Measurements from ENCODE around the gene MGMT.

The MGMT gene

DNA sequence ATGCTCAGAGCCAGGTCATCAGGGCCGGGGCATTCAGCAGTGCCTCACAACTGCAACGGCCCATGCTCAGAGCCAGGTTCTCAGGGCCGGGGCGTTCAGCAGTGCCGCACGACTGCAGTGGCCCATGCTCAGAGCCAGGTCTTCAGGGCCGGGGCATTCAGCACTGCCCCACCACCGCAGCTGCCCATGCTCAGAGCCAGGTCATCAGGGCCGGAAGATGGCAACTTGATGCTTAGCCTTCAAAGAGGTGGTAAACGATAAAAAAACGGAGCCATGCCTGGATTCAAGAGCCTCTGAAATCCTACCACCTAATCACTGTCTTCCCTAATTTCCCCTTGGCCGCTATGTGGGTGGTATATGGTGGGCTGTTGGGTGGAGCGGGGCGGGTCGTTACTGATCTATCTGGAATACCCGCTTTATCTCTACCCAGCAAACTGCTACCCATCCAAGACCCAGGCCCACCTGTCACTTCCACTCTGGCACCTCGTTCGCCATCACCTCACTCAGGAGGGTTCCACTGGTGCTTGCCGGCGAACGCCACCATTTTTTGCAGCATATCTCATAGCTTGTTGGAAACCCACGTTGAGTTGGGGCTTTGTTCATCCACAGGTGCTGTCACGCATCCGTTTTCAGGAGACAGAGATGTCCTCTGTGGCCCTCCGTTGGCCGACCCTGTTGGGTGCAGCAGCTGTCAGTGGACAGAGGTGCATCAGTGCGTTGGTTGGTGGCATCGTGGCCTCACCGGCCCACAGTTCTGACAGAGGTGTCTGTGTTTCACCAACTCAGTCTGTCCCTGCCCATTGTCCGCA is 275.9 kb downstream of the MGMT start:
- no peak for DNase-seq

DNA sequence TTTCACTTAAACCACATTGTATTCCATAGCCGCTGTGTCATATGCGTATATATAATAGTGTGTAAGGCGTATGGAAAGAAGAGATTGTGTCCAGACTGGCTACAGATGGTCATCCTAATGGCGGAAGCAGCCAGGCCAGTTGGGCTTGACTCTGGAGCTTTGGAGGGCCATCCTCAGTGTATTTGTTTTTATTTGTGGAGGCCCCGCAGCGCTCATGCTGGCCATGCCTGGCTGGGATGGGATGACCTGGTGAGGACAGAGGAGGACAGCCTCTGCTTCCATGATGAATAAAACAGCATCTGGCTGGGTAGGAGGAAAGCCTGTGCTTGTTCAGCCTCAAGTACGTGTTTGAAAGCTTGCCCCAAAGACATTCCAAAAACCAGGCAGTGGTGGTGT is 276.7 kb downstream of the MGMT start:
- DNase-seq, result no peak

GRCh38 chr10:129744134-129745111 is 277.4 kb downstream of the MGMT start:
- peak; percentile 5 for DNase-seq

DNA sequence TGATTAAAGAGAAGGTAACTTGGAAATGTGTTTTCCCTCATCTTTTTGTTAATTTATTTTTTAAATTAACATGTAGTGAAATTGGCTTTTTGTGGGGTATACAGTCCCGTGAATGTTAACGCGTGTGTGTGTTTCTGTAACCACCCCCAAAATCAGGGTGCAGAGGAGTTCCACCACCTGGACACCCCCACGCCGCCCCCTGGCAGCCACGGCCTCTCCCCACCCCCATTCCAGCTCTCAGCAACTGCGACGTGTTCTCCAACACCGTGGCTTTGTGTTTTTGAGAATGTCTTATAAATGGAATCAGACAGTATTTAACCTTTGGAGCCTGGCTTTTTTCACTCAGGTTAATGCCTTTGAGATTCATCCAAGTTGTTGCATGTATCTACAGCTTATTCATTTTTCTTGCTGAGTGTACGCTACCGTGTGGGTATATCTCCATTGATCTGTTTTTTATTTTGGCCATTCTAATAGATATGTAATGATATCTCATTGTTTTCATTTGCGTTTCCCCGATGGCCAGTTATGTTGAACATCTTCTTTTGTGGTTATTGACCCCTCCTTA is 278.2 kb downstream of the MGMT start:
- DNase-seq, result no peak

GRCh38 chr10:129754211-129755050 is 287.4 kb downstream of the MGMT start:
- peak; percentile 2 for DNase-seq

DNA sequence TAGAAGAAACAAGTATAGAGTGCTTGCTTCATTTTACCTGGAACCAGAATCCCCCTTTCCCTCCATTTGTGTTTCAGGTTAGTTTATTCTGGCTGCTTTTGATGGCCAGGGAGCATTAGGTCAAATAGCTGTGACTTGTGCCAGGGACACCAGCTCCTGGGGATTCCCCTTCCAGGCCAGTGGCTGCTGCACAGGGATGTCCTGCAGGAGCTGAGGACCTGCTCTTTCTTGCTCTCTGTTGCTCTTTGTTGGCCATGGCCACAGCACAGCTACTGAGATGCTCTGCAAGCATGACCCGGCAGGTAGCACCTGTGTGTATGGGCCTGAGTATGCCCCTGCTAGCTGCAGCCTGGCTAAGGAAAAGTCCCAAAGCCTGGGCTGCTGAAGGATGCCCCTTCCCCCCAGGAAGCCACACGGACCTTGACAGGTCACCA is 288.1 kb downstream of the MGMT start:
- DNase-seq, result no peak

DNA sequence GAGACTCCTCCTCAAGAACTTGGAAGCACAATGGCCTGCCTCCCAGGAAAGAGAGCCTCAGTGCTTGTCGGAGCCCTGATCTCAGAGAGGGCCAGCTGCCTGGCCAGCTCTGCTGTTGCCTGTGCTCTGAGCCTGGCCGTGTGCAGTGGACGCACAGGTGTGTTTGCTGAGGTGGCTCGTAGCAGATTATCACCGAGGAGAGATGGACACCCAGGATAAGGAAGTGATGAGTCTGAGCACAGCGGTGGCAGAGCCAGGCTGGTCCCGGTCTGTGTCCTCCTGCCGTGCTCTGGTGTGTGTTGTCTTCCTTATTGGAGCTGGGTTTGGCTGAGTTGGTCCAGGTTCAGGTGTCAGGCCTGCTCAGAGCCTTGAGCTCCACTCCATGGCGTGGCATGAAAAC is 288.6 kb downstream of the MGMT start:
- DNase-seq, result peak; percentile 22

GRCh38 chr10:129756912-129757901 is 290.2 kb downstream of the MGMT start:
- peak; percentile 61 for DNase-seq

- peak; percentile 23 for DNase-seq
Observed at GRCh38 chr10:129758207-129759021, 291.4 kb downstream of the MGMT start.

- peak; percentile 10 for DNase-seq
Observed at GRCh38 chr10:129759214-129760002, 292.4 kb downstream of the MGMT start.

DNA sequence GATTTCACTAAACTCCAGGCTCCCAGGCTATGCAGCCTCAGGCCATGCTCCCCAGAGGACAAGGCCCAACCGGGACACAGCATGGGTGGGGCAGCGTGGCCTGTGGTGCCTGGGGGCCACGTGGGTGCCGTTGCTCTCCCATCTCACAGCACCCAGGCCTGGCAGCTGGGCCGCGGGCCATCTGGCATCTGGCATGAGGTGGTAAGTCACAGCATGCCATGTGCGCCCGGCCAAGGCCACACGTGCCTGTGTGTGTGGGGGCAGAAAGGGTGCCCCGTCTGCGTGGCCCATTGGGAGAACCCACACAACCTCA is 292.9 kb downstream of the MGMT start:
- DNase-seq, result peak; percentile 17

DNA sequence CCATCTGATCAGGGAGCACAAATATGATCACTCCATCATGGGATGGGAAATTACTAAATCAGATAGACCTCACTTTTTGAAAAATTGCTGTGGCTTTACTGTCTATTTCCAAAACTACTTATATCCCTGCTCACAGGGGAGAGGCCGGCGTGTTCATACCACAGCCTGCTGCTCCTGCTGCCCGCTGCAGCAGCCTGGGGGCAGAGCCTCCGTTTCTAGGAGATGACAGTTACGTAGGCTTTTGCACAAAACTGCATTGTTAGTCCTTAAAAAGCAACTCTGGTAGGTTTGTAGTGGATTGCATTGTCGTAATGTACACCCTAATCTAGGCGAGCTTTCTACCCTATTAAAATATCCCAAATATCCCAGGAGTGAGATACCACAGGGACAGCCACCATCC is 293.4 kb downstream of the MGMT start:
- DNase-seq, result no peak

- DNase-seq, result peak; percentile 21
Observed at GRCh38 chr10:129761197-129761972, 294.3 kb downstream of the MGMT start.

GRCh38 chr10:129761981-129762956 is 295.2 kb downstream of the MGMT start:
- DNase-seq, result peak; percentile 25

DNA sequence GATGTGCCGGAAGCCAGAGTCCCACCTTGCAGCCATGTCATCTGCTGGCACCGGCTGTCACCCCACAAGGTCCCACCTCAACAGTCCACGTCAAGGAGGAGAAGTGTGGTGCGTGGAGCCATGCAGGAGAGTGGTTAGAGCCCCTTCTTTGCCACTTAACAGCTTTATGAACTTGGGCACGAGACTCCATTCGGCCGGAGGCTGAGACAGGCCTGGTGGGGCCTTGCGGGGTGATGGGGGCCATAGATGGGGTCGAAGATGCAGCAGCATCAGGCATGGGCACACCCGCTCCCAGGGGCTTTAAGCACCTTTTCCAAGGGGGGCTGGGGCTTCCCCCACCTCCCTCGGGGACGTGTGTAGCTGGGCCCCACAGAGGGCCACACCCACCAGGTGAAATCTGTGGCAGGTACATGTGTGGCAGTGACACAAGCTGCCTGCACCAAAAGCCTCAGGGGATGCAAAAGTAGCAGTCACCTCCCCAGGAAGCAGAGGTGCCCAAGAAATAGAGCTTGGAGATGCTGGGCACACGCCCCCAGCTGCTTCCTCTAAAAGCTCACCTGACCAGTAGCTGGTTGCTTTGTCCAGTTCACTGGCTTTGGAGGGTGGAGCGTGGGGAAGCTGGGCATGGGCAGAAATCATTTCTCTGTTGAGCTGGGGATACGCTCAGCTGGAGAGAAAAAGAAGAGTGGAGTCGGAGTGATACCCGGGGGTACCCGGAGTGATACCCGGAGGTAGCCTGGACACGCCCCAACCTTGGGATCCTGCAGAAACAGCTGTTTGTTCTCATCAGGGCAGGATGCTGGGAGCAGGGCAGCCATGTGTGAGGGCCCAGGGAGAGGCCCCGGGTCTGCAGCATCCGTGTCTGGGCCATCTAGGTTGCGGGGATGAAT is 297.2 kb downstream of the MGMT start:
- DNase-seq, result peak; percentile 18

All from left hindlimb (tissue), 1 donor.